Measurements from ENCODE around the gene TAS1R1. TPM values are rescaled to one million over a fixed set of nuclear protein-coding genes. Genes with fewer than 3 reads are reported as not detected.

TAS1R1 gene
- total and polyA plus RNA-seq, 10 of the 15 experiments (the other 5 are each of a cell fraction or from before 2014, with no cell fraction given): 0.03 to 0.06 (median 0.04) TPM; not detected in 7

DNA sequence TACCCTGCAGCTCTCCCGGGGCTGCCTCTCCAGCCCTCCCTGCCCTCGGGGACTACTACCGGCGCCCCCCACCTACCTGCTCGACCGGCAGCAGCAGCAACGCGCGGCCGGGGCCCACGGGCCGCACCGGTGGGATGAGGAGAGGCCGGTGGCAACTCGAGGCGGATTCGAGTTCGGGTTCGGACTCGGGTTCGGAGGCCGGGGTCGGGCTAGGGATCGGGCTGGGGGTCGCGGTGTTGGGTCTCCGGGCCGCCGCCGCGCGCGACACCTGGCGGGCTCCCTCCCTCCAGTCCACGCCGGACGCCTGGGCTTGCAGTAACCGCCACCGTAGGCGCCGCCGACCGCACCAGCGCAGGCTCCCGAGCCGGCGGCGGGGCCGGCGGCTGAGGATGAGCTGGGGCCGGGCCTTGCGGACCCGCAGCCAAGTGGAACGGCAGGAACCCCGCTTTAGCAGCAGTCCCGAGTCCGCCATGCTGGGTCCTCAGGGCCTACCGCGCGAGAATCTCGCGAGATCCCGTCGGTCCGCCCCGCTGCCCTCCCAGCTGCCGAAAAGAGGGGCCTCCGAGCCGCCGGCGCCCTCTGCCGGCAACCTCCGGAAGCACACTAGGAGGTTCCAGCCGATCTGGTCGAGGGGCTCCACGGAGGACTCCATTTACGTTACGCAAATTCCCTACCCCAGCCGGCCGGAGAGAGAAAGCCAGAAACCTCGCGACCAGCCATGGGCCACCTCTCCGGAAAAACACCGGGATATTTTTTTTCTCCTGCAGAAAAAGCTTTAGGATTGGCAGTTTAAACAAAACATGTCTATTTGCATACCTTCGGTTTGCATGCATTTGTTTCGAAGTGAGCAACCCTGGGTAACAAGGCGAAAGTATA, 838 bp upstream of the TAS1R1 start, which contains the start of gene NOL9:
NOL9 (minus strand) TSS at position 483 of the 876 bp plus-strand sequence; CDS start at position 472, 11 bp downstream.
- ChIA-PET CTCF (interaction anchor here (0.7 to 4.6 kb wide), 21 partner anchors 15 to 307 kb away, joined by 3 to 39 read pairs (median 4); partner anchors contain the start of genes KLHL21, PLEKHG5 and ZBTB48), RAD21 (ENCODE audit: unreplicated experiment) (interaction anchor here (0.9 to 1.5 kb wide), 7 partner anchors 26 to 147 kb away, joined by 3 to 11 read pairs (median 3); partner anchors contain the start of genes DNAJC11, THAP3 and ZBTB48), POLR2A (interaction anchor here (0.6 to 1.6 kb wide), 4 partner anchors 26 to 293 kb away, joined by 3 to 5 read pairs (median 3); partner anchors contain the start of genes PHF13 and ZBTB48), SMC1A (ENCODE audit: uncharacterized antibody, unreplicated experiment) (interaction anchor here (0.7 to 1.4 kb wide), 4 partner anchors 9 to 64 kb away, joined by 3 read pairs; no protein-coding TSS in a partner anchor)
- under 1% methylated on average over 73 of the region's 87 CpGs for WGBS (ENCODE audit: insufficient coverage, insufficient replicate concordance, low lambda C conversion rate, missing lambda C conversion rate)
- Histone ChIP-seq H3K36me3 (ENCODE audit: control insufficient read depth in 2 of 2, insufficient read depth in 2 of 2, low read length in 1 of 2) (peaks cover 0 to 3% of the 10 kb centered on the region in 2 experiments; a peak in 1 of 4 replicates), H3K9me3 (replicated peaks; ENCODE audit: control insufficient read depth, insufficient read depth, low read length) (no peaks in the 10 kb centered on the region), H3K4me3 (peak within 1 kb of the TSS; percentile 78), H3K4me1 (ENCODE audit: control insufficient read depth, insufficient read depth, low read length) (peaks cover 9% of the 10 kb centered on the region), H3K9ac (ENCODE audit: control insufficient read depth, insufficient read depth, low read length) (peak within 1 kb of the TSS; percentile 96), H3K27ac (ENCODE audit: control insufficient read depth, insufficient read depth) (peak within 1 kb of the TSS; percentile 78), H2AFZ (ENCODE audit: control insufficient read depth, low read depth, low read length) (peak within 1 kb of the TSS; percentile 98), H3K79me2 (ENCODE audit: control insufficient read depth, insufficient read depth, low read length) (peaks cover 21% of the 10 kb centered on the region), H3K27me3 (replicated peaks in 1 of 2; ENCODE audit: control insufficient read depth in 2 of 2, insufficient read depth in 2 of 2, low read length in 1 of 2) (no peaks in the 10 kb centered on the region), H3K4me2 (ENCODE audit: control insufficient read depth, insufficient read depth) (peak within 1 kb of the TSS; percentile 100), H4K20me1 (ENCODE audit: control insufficient read depth, insufficient read depth) (no peaks in the 10 kb centered on the region)
- intact Hi-C loops (cut with micrococcal nuclease; ENCODE audit: unreplicated experiment) (loop anchor here (5.0 kb wide), 1 partner anchor 58 kb away; the partner anchor contains the start of gene PHF13), in situ Hi-C loops (cut with MboI) (no loop called here)
- ATAC-seq (peak; percentile 99), DNase-seq (ENCODE audit: low read depth, low spot score) (peak; percentile 68), FAIRE-seq (peak; percentile 93)
- no TSS peak for BruUV-seq (replicated peaks)
- TF ChIP-seq ZNF622 (IDR thresholded peaks at IDR 0.05) (no peak), RB1 (IDR thresholded peaks at IDR 0.05; ENCODE audit: borderline replicate concordance) (peak; percentile 86; the same call in 1 of the 2 replicates), TARDBP (IDR thresholded peaks at IDR 0.05; ENCODE audit: borderline replicate concordance) (no peak), HCFC1 (IDR thresholded peaks at IDR 0.05; ENCODE audit: low read length) (peak; percentile 74), MXI1 (IDR thresholded peaks at IDR 0.05; ENCODE audit: low read depth, low read length) (peak; percentile 79; the same call in 1 of the 2 replicates), WRNIP1 (IDR thresholded peaks at IDR 0.05; ENCODE audit: borderline replicate concordance, low read depth, low read length) (no peak), ESRRA (IDR thresholded peaks at IDR 0.05; ENCODE audit: low read length) (0 out of 2 replicates have a peak, but pooled peaks have one; percentile 49), ZNF24 (IDR thresholded peaks at IDR 0.05) (peak; percentile 58; the same call in 1 of the 2 replicates), RFX5 (IDR thresholded peaks at IDR 0.05; ENCODE audit: low read depth, low read length) (no peak), MTA3 (IDR thresholded peaks at IDR 0.05; ENCODE audit: borderline replicate concordance, low read length) (no peak), NKRF (conservative IDR thresholded peaks at IDR 0.05) (peak; percentile 88), CBX5 (IDR thresholded peaks at IDR 0.05; ENCODE audit: low read depth) (no peak), RUNX3 (IDR thresholded peaks at IDR 0.05; ENCODE audit: low read length) (peak; percentile 11; the same call in 1 of the 2 replicates), CBFB (IDR thresholded peaks at IDR 0.05; ENCODE audit: low read depth) (peak; percentile 99), YY1 (IDR thresholded peaks at IDR 0.05; ENCODE audit: low read depth, low read length) (peak; percentile 98), DPF2 (IDR thresholded peaks at IDR 0.05) (peak; percentile 75), HDAC6 (IDR thresholded peaks at IDR 0.05; ENCODE audit: unreplicated experiment) (peak; percentile 60)
- TF ChIP-seq, protein P1, sequence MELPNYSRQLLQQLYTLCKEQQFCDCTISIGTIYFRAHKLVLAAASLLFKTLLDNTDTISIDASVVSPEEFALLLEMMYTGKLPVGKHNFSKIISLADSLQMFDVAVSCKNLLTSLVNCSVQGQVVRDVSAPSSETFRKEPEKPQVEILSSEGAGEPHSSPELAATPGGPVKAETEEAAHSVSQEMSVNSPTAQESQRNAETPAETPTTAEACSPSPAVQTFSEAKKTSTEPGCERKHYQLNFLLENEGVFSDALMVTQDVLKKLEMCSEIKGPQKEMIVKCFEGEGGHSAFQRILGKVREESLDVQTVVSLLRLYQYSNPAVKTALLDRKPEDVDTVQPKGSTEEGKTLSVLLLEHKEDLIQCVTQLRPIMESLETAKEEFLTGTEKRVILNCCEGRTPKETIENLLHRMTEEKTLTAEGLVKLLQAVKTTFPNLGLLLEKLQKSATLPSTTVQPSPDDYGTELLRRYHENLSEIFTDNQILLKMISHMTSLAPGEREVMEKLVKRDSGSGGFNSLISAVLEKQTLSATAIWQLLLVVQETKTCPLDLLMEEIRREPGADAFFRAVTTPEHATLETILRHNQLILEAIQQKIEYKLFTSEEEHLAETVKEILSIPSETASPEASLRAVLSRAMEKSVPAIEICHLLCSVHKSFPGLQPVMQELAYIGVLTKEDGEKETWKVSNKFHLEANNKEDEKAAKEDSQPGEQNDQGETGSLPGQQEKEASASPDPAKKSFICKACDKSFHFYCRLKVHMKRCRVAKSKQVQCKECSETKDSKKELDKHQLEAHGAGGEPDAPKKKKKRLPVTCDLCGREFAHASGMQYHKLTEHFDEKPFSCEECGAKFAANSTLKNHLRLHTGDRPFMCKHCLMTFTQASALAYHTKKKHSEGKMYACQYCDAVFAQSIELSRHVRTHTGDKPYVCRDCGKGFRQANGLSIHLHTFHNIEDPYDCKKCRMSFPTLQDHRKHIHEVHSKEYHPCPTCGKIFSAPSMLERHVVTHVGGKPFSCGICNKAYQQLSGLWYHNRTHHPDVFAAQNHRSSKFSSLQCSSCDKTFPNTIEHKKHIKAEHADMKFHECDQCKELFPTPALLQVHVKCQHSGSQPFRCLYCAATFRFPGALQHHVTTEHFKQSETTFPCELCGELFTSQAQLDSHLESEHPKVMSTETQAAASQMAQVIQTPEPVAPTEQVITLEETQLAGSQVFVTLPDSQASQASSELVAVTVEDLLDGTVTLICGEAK (IDR thresholded peaks at IDR 0.05; ENCODE audit: borderline replicate concordance): no peak; the same call in 1 of the 2 replicates

All from GM12878 (cell line).